Endothelial cell of umbilical vein (primary cell): ENCODE results near the gene SLC22A23. TPM values are rescaled to one million over a fixed set of nuclear protein-coding genes. Genes with fewer than 3 reads are reported as not detected.

Source experiments
- BruUV-seq: library from RNA; stranded (reverse); fragments of 400-500 nt; replicated peaks from 2 replicates; lab custom pipeline; 2021; lab: Mats Ljungman, UMichigan
- CTCF ChIA-PET: fragments of 300-600, 350-600 bp; sonication (Branson Sonifier 250); formaldehyde crosslinking; loops from one replicate; lab custom pipeline; 2021; ENCODE audit warnings: antibody characterized with exemption, inconsistent platforms; lab: Charles Lee
- POLR2A ChIA-PET: fragments of 300-600, 350-600 bp; sonication (Branson Sonifier 250); formaldehyde crosslinking; loops from one replicate; lab custom pipeline; 2021; ENCODE audit warnings: antibody characterized with exemption, inconsistent platforms; lab: Charles Lee
- DNase-seq: peaks from one replicate; pipeline ENCODE4 v3.0.0-alpha.2; 2011; ENCODE audit warnings: low read depth, low spot score
- FAIRE-seq: peaks from 2 replicates; lab custom pipeline; 2011; peaks lifted over from hg19 to GRCh38; lab: Jason Lieb, UNC
- H2AFZ ChIP-seq: 2 replicates; pipeline ENCODE4 v1.6.0; 2012; ENCODE audit warnings: low read depth, low read length, control low read depth, inconsistent platforms
- H3K27ac ChIP-seq: 2 replicates; pipeline ENCODE4 v1.5.1; 2011; ENCODE audit warnings: low read depth, mild to moderate bottlenecking, control low read depth, low read length, moderate library complexity; ENCODE audit not compliant: insufficient read depth
- H3K27me3 ChIP-seq, 2 experiments: 2 replicates each; pipeline versions ENCODE4 v1.6.0 to v1.6.1; 2011; ENCODE audit warnings: low read length in 2 of 2, mixed read lengths in 1 of 2; ENCODE audit not compliant: control insufficient read depth in 2 of 2, insufficient read depth in 2 of 2
- H3K36me3 ChIP-seq, 2 experiments: 2 replicates in 1 of 2; 3 replicates in 1 of 2; pipeline ENCODE4 v1.5.1; 2011; ENCODE audit warnings: low read length in 2 of 2, mild to moderate bottlenecking in 1 of 2, moderate library complexity in 1 of 2; ENCODE audit not compliant: control insufficient read depth in 2 of 2, insufficient read depth in 2 of 2; ENCODE audit errors: extremely low read depth in 1 of 2
- H3K4me1 ChIP-seq: 3 replicates; pipeline ENCODE4 v1.5.1; 2011; ENCODE audit warnings: mild to moderate bottlenecking, low read length; ENCODE audit not compliant: control insufficient read depth, insufficient read depth; ENCODE audit errors: extremely low read depth
- H3K4me2 ChIP-seq: 2 replicates; pipeline ENCODE4 v1.6.1; 2011; ENCODE audit warnings: low read length, control low read depth, mixed read lengths; ENCODE audit not compliant: insufficient read depth
- H3K4me3 ChIP-seq, 3 experiments: fragments of 200-600 bp in 1 of 3; sonication (generic), shearing (Covaris generic) in 1 of 3; replicated peaks in 1 of 3; 2 replicates each; pipeline ENCODE4 v1.5.1; 2011 to 2016; ENCODE audit warnings: control low read depth in 3 of 3, low read length in 3 of 3, mild to moderate bottlenecking in 2 of 3, inconsistent platforms in 1 of 3, low read depth in 1 of 3, moderate library complexity in 1 of 3; ENCODE audit not compliant: insufficient read depth in 1 of 3
- H3K79me2 ChIP-seq: 2 replicates; pipeline ENCODE4 v1.6.0; 2012; ENCODE audit warnings: low read length, inconsistent platforms; ENCODE audit not compliant: control insufficient read depth, insufficient read depth
- H3K9ac ChIP-seq: replicated peaks from 2 replicates; pipeline ENCODE3; 2011; ENCODE audit warnings: low read length, control low read depth; ENCODE audit not compliant: insufficient read depth; ENCODE audit errors: extremely low read depth
- H3K9me1 ChIP-seq: replicated peaks from 3 replicates; pipeline ENCODE4 v1.6.0; 2011; ENCODE audit warnings: mild to moderate bottlenecking, low read length; ENCODE audit not compliant: control insufficient read depth, insufficient read depth; ENCODE audit errors: extremely low read depth
- H3K9me3 ChIP-seq: replicated peaks from 2 replicates; pipeline ENCODE4 v1.5.1; 2012; ENCODE audit warnings: low read length, inconsistent platforms; ENCODE audit not compliant: control insufficient read depth, insufficient read depth
- H4K20me1 ChIP-seq: replicated peaks from 2 replicates; pipeline ENCODE3; 2011; ENCODE audit warnings: mild to moderate bottlenecking, low read length; ENCODE audit not compliant: control insufficient read depth, insufficient read depth; ENCODE audit errors: extremely low read depth
- EZH2 ChIP-seq: IDR thresholded peaks from 2 replicates; pipeline ENCODE4 v1.6.1; 2012; ENCODE audit warnings: borderline replicate concordance, low read depth, mild to moderate bottlenecking, moderate library complexity, low read length, inconsistent platforms; ENCODE audit not compliant: severe bottlenecking
- FOS ChIP-seq: IDR thresholded peaks from 2 replicates; pipeline ENCODE4 v1.6.1; 2011; ENCODE audit warnings: mild to moderate bottlenecking, low read length, moderate library complexity, borderline replicate concordance; ENCODE audit not compliant: insufficient read depth
- GATA2 ChIP-seq: IDR thresholded peaks from 2 replicates; pipeline ENCODE4 v1.7.0; 2011; ENCODE audit warnings: low read depth, mild to moderate bottlenecking, moderate library complexity, mixed read lengths, low read length; ENCODE audit not compliant: insufficient read length, insufficient read depth
- JUN ChIP-seq: IDR thresholded peaks from 2 replicates; pipeline ENCODE4 v1.6.1; 2011; ENCODE audit warnings: borderline replicate concordance, low read depth; ENCODE audit not compliant: insufficient read length, insufficient read depth
- MYC ChIP-seq: IDR thresholded peaks from one replicate; pipeline ENCODE4 v1.6.1; 2011; ENCODE audit warnings: mild to moderate bottlenecking, low read depth, low read length
- POLR2A ChIP-seq: IDR thresholded peaks from 2 replicates; pipeline ENCODE4 v1.6.1; 2012; ENCODE audit warnings: low read depth, mild to moderate bottlenecking, control low read depth, low read length
- POLR2AphosphoS5 ChIP-seq: IDR thresholded peaks from 2 replicates; pipeline ENCODE4 v1.6.1; 2012; ENCODE audit warnings: low read depth, mild to moderate bottlenecking, control low read depth, low read length, moderate library complexity; ENCODE audit not compliant: insufficient read depth
- dilution Hi-C: fragments of 300-500 bp; cut with MboI; formaldehyde crosslinking; loops from one replicate; pipeline ENCODE4 v1.15.0; 2019; ENCODE audit warnings: low sequenced_read_pairs; ENCODE audit not compliant: extremely low pct_ligation_motif_present
- intact Hi-C: fragments of 100-400 bp; cut with micrococcal nuclease; formaldehyde crosslinking; loops from one replicate; pipeline ENCODE4 v1.10.0; 2022
- polyA plus RNA-seq, 4 experiments: library from polyadenylated mRNA; depleted of rRNA in 3 of 4; stranded (reverse) in 3 of 4; unstranded in 1 of 4; fragments of >200 nt; gene quantifications; 2 replicates each; pipeline versions ENCODE4 v1.2.1 to v1.2.3, GENCODE V29; 2011 to 2012; ENCODE audit warnings: missing spikeins in 1 of 4
- total RNA-seq: library from RNA; stranded (reverse); gene quantifications from 2 replicates; pipeline ENCODE4 v1.2.3, GENCODE V29; 2021
- TF ChIP-seq, protein P1 (sequence below), 2 donors: IDR thresholded peaks; 1 replicate in 1 of 2; 2 replicates in 1 of 2; pipeline ENCODE4 v1.5.1; 2011; ENCODE audit warnings: low read length in 2 of 2, mild to moderate bottlenecking in 2 of 2, moderate library complexity in 2 of 2, control low read depth in 1 of 2, inconsistent platforms in 1 of 2, low read depth in 1 of 2; ENCODE audit not compliant: insufficient read depth in 1 of 2; ENCODE audit errors: extremely low read depth in 1 of 2
- TF ChIP-seq, protein P2 (sequence below): IDR thresholded peaks from 2 replicates; pipeline ENCODE4 v1.6.1; 2011; ENCODE audit not compliant: insufficient read depth, insufficient read length

The SLC22A23 gene
- total and polyA plus RNA-seq, 2 donors (not counting 3 experiments of a cell fraction or from before 2014, with no cell fraction given), result 4.2 to 14.3 TPM

DNA sequence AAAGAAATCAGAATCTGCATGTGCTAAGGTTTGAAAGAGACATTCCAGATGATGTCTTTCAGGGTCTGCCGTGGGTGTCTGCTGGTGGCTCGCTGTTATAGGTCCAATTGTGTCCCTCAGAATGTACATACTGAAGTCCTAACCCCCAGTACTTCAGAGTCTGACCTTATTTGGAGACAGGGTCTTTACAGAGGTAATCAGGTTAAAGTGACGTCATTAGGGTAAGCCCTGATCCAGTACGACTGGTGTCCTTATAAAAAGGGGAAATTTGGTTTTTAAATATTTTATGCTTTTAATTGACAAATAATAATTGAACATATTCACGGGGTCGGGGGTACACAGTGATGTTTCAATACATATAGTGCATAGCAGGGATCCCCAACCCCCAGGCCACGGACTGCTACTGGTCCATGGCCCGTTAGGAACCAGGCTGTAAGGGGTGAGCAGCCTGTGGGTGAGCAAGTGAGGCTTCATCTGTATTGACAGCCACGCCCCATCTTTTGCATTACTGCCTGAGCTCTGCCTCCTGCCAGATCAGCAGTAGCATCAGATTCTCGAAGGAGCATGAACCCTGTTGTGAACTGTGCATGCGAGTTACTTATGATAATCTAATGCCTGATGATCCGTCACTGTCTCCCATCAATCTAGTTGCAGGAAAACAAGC is 33.2 kb upstream of the SLC22A23 start:
- DNase-seq, result no peak
- Histone ChIP-seq H2AFZ (no peak overlapping the region), H3K9me1 (no peaks in the 10 kb centered on the region), H3K9me3 (no peaks in the 10 kb centered on the region), H3K79me2 (no peaks in the 10 kb centered on the region), H3K9ac (no peak overlapping the region), H3K4me2 (no peak overlapping the region), H3K36me3 (no peaks in the 10 kb centered on the region), H3K27me3 (peaks cover 0 to 6% of the 10 kb centered on the region in 2 experiments), H3K4me3 (no peak overlapping the region), H3K4me1 (no peaks in the 10 kb centered on the region), H4K20me1 (no peaks in the 10 kb centered on the region), H3K27ac (no peak overlapping the region)
- dilution Hi-C loops, result no loop called here
- BruUV-seq, result no TSS peak
- ChIA-PET POLR2A (no interaction called here), CTCF (interaction anchor here (1.4 kb wide), 1 partner anchor 211 kb away, joined by 3 read pairs; no protein-coding TSS in a partner anchor)
- FAIRE-seq, result no peak
- TF ChIP-seq POLR2A (no peak), POLR2AphosphoS5 (no peak), EZH2 (no peak), MYC (no peak), JUN (no peak), FOS (no peak), GATA2 (no peak)
- TF ChIP-seq, protein P1, sequence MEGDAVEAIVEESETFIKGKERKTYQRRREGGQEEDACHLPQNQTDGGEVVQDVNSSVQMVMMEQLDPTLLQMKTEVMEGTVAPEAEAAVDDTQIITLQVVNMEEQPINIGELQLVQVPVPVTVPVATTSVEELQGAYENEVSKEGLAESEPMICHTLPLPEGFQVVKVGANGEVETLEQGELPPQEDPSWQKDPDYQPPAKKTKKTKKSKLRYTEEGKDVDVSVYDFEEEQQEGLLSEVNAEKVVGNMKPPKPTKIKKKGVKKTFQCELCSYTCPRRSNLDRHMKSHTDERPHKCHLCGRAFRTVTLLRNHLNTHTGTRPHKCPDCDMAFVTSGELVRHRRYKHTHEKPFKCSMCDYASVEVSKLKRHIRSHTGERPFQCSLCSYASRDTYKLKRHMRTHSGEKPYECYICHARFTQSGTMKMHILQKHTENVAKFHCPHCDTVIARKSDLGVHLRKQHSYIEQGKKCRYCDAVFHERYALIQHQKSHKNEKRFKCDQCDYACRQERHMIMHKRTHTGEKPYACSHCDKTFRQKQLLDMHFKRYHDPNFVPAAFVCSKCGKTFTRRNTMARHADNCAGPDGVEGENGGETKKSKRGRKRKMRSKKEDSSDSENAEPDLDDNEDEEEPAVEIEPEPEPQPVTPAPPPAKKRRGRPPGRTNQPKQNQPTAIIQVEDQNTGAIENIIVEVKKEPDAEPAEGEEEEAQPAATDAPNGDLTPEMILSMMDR (IDR thresholded peaks at IDR 0.05; ENCODE audit: extremely low read depth in 1 of 2, insufficient read depth in 1 of 2, low read depth in 1 of 2, low read length in 2 of 2), result no peak
- TF ChIP-seq, protein P2, sequence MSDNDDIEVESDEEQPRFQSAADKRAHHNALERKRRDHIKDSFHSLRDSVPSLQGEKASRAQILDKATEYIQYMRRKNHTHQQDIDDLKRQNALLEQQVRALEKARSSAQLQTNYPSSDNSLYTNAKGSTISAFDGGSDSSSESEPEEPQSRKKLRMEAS, result no peak
- intact Hi-C loops, result no loop called here
